ENCODE data around the gene FGGY. TPM values are rescaled to one million over a fixed set of nuclear protein-coding genes. Genes with fewer than 3 reads are reported as not detected.

FGGY gene
- total RNA-seq, 1 donor from 2014 or later = 9.0 TPM

GRCh38 chr1:59258412-59259032 lies 38.4 kb upstream of the FGGY start:
- Mint-ChIP-seq H3K4me1 (ENCODE audit: low read depth) (peaks cover 6% of the 10 kb centered on the region), H3K9me3 (ENCODE audit: low read depth) (no peaks in the 10 kb centered on the region), H3K27ac (ENCODE audit: unreplicated experiment) (no peak overlapping the region), H3K36me3 (ENCODE audit: low read depth) (no peaks in the 10 kb centered on the region), H3K27me3 (ENCODE audit: low read depth) (no peaks in the 10 kb centered on the region), H3K4me3 (ENCODE audit: unreplicated experiment) (no peak overlapping the region)
- DNase-seq (ENCODE audit: low spot score) = no peak
- TF ChIP-seq, protein P1, sequence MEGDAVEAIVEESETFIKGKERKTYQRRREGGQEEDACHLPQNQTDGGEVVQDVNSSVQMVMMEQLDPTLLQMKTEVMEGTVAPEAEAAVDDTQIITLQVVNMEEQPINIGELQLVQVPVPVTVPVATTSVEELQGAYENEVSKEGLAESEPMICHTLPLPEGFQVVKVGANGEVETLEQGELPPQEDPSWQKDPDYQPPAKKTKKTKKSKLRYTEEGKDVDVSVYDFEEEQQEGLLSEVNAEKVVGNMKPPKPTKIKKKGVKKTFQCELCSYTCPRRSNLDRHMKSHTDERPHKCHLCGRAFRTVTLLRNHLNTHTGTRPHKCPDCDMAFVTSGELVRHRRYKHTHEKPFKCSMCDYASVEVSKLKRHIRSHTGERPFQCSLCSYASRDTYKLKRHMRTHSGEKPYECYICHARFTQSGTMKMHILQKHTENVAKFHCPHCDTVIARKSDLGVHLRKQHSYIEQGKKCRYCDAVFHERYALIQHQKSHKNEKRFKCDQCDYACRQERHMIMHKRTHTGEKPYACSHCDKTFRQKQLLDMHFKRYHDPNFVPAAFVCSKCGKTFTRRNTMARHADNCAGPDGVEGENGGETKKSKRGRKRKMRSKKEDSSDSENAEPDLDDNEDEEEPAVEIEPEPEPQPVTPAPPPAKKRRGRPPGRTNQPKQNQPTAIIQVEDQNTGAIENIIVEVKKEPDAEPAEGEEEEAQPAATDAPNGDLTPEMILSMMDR (IDR thresholded peaks at IDR 0.05) = no peak

DNA sequence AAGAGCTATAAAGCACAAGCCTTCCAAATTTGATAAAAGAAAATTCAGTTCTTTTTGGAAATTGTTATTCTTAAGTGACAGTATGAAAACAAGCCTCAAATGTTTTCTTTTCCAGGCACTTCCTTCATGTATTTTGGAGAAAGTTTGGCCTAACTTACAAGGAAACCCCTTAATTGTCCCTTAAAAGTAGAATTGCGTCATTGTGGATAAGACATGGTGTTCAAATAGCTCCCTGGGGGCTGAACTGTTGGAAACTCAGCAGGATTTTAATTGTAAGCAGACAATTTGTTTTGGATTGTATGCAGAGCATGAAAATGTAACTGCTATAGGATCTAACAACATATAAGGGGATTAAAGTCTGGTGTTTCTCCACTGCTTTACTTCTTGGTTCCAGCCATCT lies 35.4 kb upstream of the FGGY start:
- no peaks in the 10 kb centered on the region for H3K27me3 Mint-ChIP-seq (ENCODE audit: low read depth)

DNA sequence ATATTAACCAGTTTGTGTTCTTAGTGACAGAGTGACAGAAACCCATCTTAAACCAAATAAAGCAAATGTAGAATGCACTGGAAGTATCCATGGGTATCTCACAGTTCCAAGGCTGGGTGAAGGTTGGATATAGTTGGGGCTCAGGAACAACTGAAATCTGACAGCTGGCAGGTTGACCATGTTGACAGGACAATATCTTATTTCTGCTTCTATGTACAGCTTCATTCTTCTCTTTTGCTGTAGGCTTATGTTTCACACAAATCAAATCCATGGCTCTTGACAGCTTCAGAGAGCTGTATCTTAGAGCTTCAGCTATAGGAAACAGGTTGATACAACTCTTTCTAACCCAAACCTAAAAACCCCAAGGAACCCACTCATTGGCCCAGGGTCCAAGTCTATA lies 34.3 kb upstream of the FGGY start:
- DNase-seq (ENCODE audit: low spot score) = no peak
- peaks cover 11% of the 10 kb centered on the region for H3K4me1 Mint-ChIP-seq (ENCODE audit: low read depth)
- no peak overlapping the region for H3K4me3 Mint-ChIP-seq (ENCODE audit: unreplicated experiment)
- no peaks in the 10 kb centered on the region for H3K27me3 Mint-ChIP-seq (ENCODE audit: low read depth)
- TF ChIP-seq, protein P1 (IDR thresholded peaks at IDR 0.05) = no peak
- no peak overlapping the region for H3K27ac Mint-ChIP-seq (ENCODE audit: unreplicated experiment)
- no peaks in the 10 kb centered on the region for H3K9me3 Mint-ChIP-seq (ENCODE audit: low read depth)
- no peaks in the 10 kb centered on the region for H3K36me3 Mint-ChIP-seq (ENCODE audit: low read depth)

More for the DNA sequence above, 35.4 kb upstream of the FGGY start:
- Mint-ChIP-seq H3K27ac (ENCODE audit: unreplicated experiment) (no peak overlapping the region), H3K36me3 (ENCODE audit: low read depth) (no peaks in the 10 kb centered on the region), H3K9me3 (ENCODE audit: low read depth) (no peaks in the 10 kb centered on the region), H3K4me3 (ENCODE audit: unreplicated experiment) (no peak overlapping the region), H3K4me1 (ENCODE audit: low read depth) (peaks cover 10% of the 10 kb centered on the region)
- TF ChIP-seq, protein P1 (IDR thresholded peaks at IDR 0.05) = no peak
- no peak for DNase-seq (ENCODE audit: low spot score)

DNA sequence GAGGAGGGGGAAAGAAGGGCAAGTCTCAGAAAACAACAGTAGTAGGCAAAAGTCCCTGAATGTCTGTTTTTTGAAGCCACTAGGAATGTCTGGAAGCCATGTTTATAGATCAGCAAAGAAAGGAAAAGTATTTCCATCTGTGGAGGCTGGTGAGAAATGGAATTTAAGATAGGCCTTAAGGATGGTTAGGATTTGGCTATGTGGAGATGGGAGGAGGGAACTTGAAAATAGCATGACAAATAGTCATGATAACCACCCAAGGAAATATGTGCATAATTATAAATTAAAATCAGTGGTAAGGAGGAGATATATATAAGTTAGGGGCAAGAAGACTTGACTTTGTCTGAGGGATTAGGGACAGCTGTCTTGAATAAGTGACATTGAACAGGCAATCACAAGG lies 33.8 kb upstream of the FGGY start:
- Mint-ChIP-seq H3K27me3 (ENCODE audit: low read depth) (no peaks in the 10 kb centered on the region), H3K36me3 (ENCODE audit: low read depth) (no peaks in the 10 kb centered on the region), H3K9me3 (ENCODE audit: low read depth) (no peaks in the 10 kb centered on the region), H3K4me3 (ENCODE audit: unreplicated experiment) (no peak overlapping the region), H3K27ac (ENCODE audit: unreplicated experiment) (no peak overlapping the region), H3K4me1 (ENCODE audit: low read depth) (peaks cover 11% of the 10 kb centered on the region)
- TF ChIP-seq, protein P1 (IDR thresholded peaks at IDR 0.05) = no peak
- DNase-seq (ENCODE audit: low spot score) = no peak

DNA sequence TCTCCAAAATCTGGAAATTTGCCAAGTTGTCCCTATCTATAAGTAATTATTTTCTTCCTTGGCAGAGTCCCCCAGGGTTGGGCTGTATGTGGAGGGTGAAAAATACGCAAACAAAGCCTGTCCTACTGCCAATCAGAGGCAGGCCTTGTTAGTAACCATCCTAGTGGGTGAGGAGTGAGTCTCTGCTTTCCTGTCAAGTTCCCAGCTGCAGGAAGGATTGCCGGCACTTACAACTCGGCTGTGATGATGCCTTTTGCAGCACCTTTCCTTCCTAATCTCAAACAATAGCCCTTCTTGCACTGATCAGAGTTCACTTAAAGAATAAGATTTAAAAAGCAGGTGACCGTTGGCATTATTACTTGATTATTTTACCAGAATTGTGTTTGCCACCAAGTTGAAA lies 31.3 kb upstream of the FGGY start:
- Mint-ChIP-seq H3K9me3 (ENCODE audit: low read depth) (peaks cover under 1% of the 10 kb centered on the region), H3K27me3 (ENCODE audit: low read depth) (no peaks in the 10 kb centered on the region), H3K4me1 (ENCODE audit: low read depth) (peaks cover 11% of the 10 kb centered on the region), H3K4me3 (ENCODE audit: unreplicated experiment) (no peak overlapping the region), H3K27ac (ENCODE audit: unreplicated experiment) (no peak overlapping the region), H3K36me3 (ENCODE audit: low read depth) (no peaks in the 10 kb centered on the region)
- DNase-seq (ENCODE audit: low spot score) = no peak
- TF ChIP-seq, protein P1 (IDR thresholded peaks at IDR 0.05) = no peak

All from chondrocyte (in vitro differentiated cells).